WI38 (cell line): ENCODE measurements around the gene ARG2.

ENCODE experiments used
- H3K4me3 ChIP-seq: 2 replicates; pipeline ENCODE4 v1.5.1; 2011; ENCODE audit warnings: low read depth, mild to moderate bottlenecking, control low read depth, low read length
- CTCF ChIP-seq: IDR thresholded peaks from 2 replicates; pipeline ENCODE4 v1.5.1; 2012; ENCODE audit warnings: low read depth, mild to moderate bottlenecking, control low read depth, low read length

Gene ARG2

GRCh38 chr14:67650694-67651093 lies 31.0 kb downstream of the ARG2 start:
- H3K4me3 ChIP-seq, result no peak overlapping the region
- no peak for TF ChIP-seq CTCF

- H3K4me3 ChIP-seq, result no peak overlapping the region
- no peak for TF ChIP-seq CTCF
Observed at GRCh38 chr14:67652189-67652588, 32.5 kb downstream of the ARG2 start.

GRCh38 chr14:67653651-67654280 lies 34.0 kb downstream of the ARG2 start:
- TF ChIP-seq CTCF, result no peak
- H3K4me3 ChIP-seq, result no peak overlapping the region

GRCh38 chr14:67663633-67664032 lies 43.9 kb downstream of the ARG2 start:
- H3K4me3 ChIP-seq, result no peak overlapping the region
- TF ChIP-seq CTCF, result no peak

GRCh38 chr14:67665868-67666267 lies 46.1 kb downstream of the ARG2 start:
- no peak overlapping the region for H3K4me3 ChIP-seq
- no peak for TF ChIP-seq CTCF

GRCh38 chr14:67666750-67667449 lies 47.2 kb downstream of the ARG2 start:
- TF ChIP-seq CTCF, result peak; percentile 38; the same call in 1 of the 2 replicates
- H3K4me3 ChIP-seq, result no peak overlapping the region

- TF ChIP-seq CTCF, result no peak
- H3K4me3 ChIP-seq, result no peak overlapping the region
Observed at GRCh38 chr14:67668559-67668958, 48.8 kb downstream of the ARG2 start.
